PC-3 (cell line): ENCODE data around the gene ADGRL3. TPM values are rescaled to one million over a fixed set of nuclear protein-coding genes. Genes with fewer than 3 reads are reported as not detected.

Experiments
- ATAC-seq: fragments of 200-7000 bp; cut with Tn5 transposase; 2 replicates; pipeline ENCODE4 v1.9.1; 2020; ENCODE audit warnings: mild to moderate bottlenecking, moderate library complexity
- BruUV-seq: library from RNA; stranded (reverse); fragments of 400-500 nt; replicated peaks from 2 replicates; lab custom pipeline; 2021; lab: Mats Ljungman, UMichigan
- CTCF ChIA-PET: fragments of 300-600 bp; sonication (Branson Sonifier 250); formaldehyde crosslinking; loops from one replicate; lab custom pipeline; 2022; ENCODE audit warnings: antibody characterized with exemption; lab: Charles Lee
- POLR2A ChIA-PET: fragments of 300-600 bp; sonication (Branson Sonifier 250); formaldehyde crosslinking; loops from one replicate; lab custom pipeline; 2022; ENCODE audit warnings: antibody characterized with exemption; ENCODE audit not compliant: unreplicated experiment; lab: Charles Lee
- DNase-seq: peaks from one replicate; pipeline ENCODE4 v3.0.0-alpha.2; 2015
- H2AFZ ChIP-seq: fragments of 300-600 bp; sonication (generic); 2 replicates; pipeline ENCODE4 v1.6.0; 2016; ENCODE audit warnings: antibody characterized with exemption, low read length
- H3F3A ChIP-seq: fragments of 300-600 bp; sonication (generic); one replicate; pipeline ENCODE4 v1.6.0; 2017; ENCODE audit warnings: antibody characterized with exemption, low read length, control low read depth, mild to moderate bottlenecking; ENCODE audit not compliant: unreplicated experiment
- H3K27ac ChIP-seq: fragments of 300-600 bp; sonication (generic); 2 replicates; pipeline ENCODE4 v1.5.1; 2016; ENCODE audit warnings: mild to moderate bottlenecking, low read length
- H3K27me3 ChIP-seq: fragments of 300-600 bp; sonication (generic); 2 replicates; pipeline ENCODE4 v1.6.1; 2016; ENCODE audit warnings: low read length, mixed read lengths
- H3K36me3 ChIP-seq: fragments of 300-600 bp; sonication (generic); 2 replicates; pipeline ENCODE4 v1.6.1; 2016; ENCODE audit warnings: low read depth, mixed run types, low read length, mixed read lengths
- H3K4me1 ChIP-seq: fragments of 300-600 bp; sonication (generic); 2 replicates; pipeline ENCODE4 v1.5.1; 2016; ENCODE audit warnings: low read length; ENCODE audit not compliant: insufficient read depth
- H3K4me2 ChIP-seq: fragments of 300-600 bp; sonication (generic); 2 replicates; pipeline ENCODE4 v1.6.0; 2016; ENCODE audit warnings: low read length
- H3K4me3 ChIP-seq: fragments of 300-600 bp; sonication (generic); 2 replicates; pipeline ENCODE4 v1.5.1; 2016; ENCODE audit warnings: mild to moderate bottlenecking, low read length, mixed read lengths
- H3K79me2 ChIP-seq: fragments of 300-600 bp; sonication (generic); 2 replicates; pipeline ENCODE4 v1.6.1; 2017; ENCODE audit warnings: low read length, mixed read lengths
- H3K9ac ChIP-seq: fragments of 300-600 bp; sonication (generic); 2 replicates; pipeline ENCODE4 v1.6.0; 2016; ENCODE audit warnings: mild to moderate bottlenecking, low read length
- H3K9me2 ChIP-seq: fragments of 300-600 bp; sonication (generic); replicated peaks from 2 replicates; pipeline ENCODE4 v1.6.1; 2016; ENCODE audit warnings: mixed run types, low read length, mixed read lengths
- H3K9me3 ChIP-seq: fragments of 300-600 bp; sonication (generic); 2 replicates; pipeline ENCODE4 v1.6.1; 2016; ENCODE audit warnings: low read length, mixed read lengths
- H4K20me1 ChIP-seq: fragments of 300-600 bp; sonication (generic); 2 replicates; pipeline ENCODE4 v1.6.1; 2016; ENCODE audit warnings: low read length, mixed read lengths
- EZH2 ChIP-seq: fragments of 300-600 bp; sonication (generic); IDR thresholded peaks from one replicate; pipeline ENCODE4 v1.6.1; 2017; ENCODE audit warnings: antibody characterized with exemption, mild to moderate bottlenecking, low read length; ENCODE audit not compliant: unreplicated experiment
- EZH2phosphoT487 ChIP-seq: fragments of 300-600 bp; sonication (generic); IDR thresholded peaks from 2 replicates; pipeline ENCODE4 v1.6.1; 2018; ENCODE audit warnings: mild to moderate bottlenecking, antibody characterized with exemption, low read length, borderline replicate concordance
- intact Hi-C: fragments of 100-400 bp; cut with micrococcal nuclease; formaldehyde crosslinking; loops from 2 replicates; pipeline ENCODE4 v1.9.0; 2023
- total RNA-seq: library from RNA; depleted of rRNA; stranded (reverse); fragments of >200 nt; gene quantifications from 2 replicates; pipeline ENCODE4 v1.2.3, GENCODE V29; 2014
- TF ChIP-seq, protein P1 (sequence below): fragments of 300-600 bp; sonication (generic); conservative IDR thresholded peaks from 2 replicates; pipeline ENCODE4 v1.5.1; 2017; ENCODE audit warnings: antibody characterized with exemption, low read depth, mild to moderate bottlenecking, low read length

ADGRL3 gene
- total RNA-seq, 1 experiment from 2014 or later: 0.66 TPM

DNA sequence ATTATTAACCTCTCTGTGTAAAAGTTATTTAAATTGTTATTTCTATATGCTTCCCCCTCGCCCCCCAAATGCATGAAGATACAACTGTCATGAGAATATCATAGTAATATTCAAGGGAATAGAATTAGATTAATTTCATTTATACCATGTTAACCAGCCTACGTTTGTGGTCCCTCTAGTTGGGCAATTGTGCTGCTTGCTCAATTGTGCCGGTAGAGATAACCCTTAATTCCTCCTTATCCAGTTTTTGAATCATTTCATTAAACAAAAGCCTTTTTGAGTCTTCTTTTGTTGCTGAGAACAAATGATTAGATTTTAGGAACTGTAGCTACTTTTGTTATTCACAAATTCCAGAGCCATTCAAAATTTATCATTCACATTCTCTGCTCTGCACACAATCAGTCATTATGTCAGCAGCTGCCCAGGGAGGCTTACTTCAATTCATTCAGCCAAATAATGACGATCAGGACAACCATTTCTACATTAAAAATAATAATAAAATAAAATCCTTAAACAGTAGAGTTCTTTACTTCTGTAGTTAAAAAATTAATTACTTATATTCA, 98.1 kb downstream of the ADGRL3 start:
- ATAC-seq (no peak), DNase-seq (no peak)
- Histone ChIP-seq H3K27ac (no peak overlapping the region), H3K9me3 (no peaks in the 10 kb centered on the region), H3K9ac (no peak overlapping the region), H2AFZ (no peak overlapping the region), H3F3A (no peaks in the 10 kb centered on the region), H3K4me3 (no peak overlapping the region), H3K79me2 (no peaks in the 10 kb centered on the region), H4K20me1 (no peaks in the 10 kb centered on the region), H3K4me1 (no peaks in the 10 kb centered on the region), H3K4me2 (no peak overlapping the region), H3K9me2 (no peaks in the 10 kb centered on the region), H3K36me3 (no peaks in the 10 kb centered on the region), H3K27me3 (no peaks in the 10 kb centered on the region)
- TF ChIP-seq EZH2phosphoT487 (no peak), EZH2 (no peak)
- TF ChIP-seq, protein P1, sequence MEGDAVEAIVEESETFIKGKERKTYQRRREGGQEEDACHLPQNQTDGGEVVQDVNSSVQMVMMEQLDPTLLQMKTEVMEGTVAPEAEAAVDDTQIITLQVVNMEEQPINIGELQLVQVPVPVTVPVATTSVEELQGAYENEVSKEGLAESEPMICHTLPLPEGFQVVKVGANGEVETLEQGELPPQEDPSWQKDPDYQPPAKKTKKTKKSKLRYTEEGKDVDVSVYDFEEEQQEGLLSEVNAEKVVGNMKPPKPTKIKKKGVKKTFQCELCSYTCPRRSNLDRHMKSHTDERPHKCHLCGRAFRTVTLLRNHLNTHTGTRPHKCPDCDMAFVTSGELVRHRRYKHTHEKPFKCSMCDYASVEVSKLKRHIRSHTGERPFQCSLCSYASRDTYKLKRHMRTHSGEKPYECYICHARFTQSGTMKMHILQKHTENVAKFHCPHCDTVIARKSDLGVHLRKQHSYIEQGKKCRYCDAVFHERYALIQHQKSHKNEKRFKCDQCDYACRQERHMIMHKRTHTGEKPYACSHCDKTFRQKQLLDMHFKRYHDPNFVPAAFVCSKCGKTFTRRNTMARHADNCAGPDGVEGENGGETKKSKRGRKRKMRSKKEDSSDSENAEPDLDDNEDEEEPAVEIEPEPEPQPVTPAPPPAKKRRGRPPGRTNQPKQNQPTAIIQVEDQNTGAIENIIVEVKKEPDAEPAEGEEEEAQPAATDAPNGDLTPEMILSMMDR: no peak
- BruUV-seq: no TSS peak
- intact Hi-C loops: no loop called here
- POLR2A ChIA-PET: no interaction called here
- CTCF ChIA-PET: no interaction called here

DNA sequence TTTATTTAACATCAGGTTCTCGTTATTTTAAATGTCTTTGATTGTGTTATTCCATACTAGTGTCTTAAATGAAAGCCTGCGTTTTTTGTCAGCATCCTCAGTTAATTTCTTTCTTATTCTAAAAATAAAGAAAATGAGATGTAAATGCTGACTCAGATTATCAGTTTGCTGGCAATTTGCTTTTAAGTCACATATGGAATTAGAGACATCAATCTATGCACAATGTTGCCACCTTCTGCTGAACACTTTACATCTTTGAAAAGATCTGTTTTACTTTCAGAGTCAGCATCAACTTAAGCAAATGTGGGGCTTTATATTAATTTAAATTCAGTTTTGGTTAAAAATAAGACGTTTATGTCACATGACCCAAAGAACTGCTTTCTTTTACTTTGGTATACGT, 99.2 kb downstream of the ADGRL3 start:
- intact Hi-C loops: no loop called here
- BruUV-seq: no TSS peak
- H2AFZ ChIP-seq: no peak overlapping the region
- ChIA-PET CTCF (no interaction called here), POLR2A (no interaction called here)
- H3K4me3 ChIP-seq: no peak overlapping the region
- no peak for DNase-seq
- no peaks in the 10 kb centered on the region for H3K36me3 ChIP-seq
- no peaks in the 10 kb centered on the region for H3K79me2 ChIP-seq
- no peak for ATAC-seq
- H3K27me3 ChIP-seq: no peaks in the 10 kb centered on the region
- H3F3A ChIP-seq: no peaks in the 10 kb centered on the region
- H3K27ac ChIP-seq: no peak overlapping the region
- TF ChIP-seq EZH2 (no peak), EZH2phosphoT487 (no peak)
- TF ChIP-seq, protein P1: no peak
- no peaks in the 10 kb centered on the region for H4K20me1 ChIP-seq
- H3K9me2 ChIP-seq: no peaks in the 10 kb centered on the region
- no peaks in the 10 kb centered on the region for H3K9me3 ChIP-seq
- no peak overlapping the region for H3K4me2 ChIP-seq
- no peaks in the 10 kb centered on the region for H3K4me1 ChIP-seq
- no peak overlapping the region for H3K9ac ChIP-seq

DNA sequence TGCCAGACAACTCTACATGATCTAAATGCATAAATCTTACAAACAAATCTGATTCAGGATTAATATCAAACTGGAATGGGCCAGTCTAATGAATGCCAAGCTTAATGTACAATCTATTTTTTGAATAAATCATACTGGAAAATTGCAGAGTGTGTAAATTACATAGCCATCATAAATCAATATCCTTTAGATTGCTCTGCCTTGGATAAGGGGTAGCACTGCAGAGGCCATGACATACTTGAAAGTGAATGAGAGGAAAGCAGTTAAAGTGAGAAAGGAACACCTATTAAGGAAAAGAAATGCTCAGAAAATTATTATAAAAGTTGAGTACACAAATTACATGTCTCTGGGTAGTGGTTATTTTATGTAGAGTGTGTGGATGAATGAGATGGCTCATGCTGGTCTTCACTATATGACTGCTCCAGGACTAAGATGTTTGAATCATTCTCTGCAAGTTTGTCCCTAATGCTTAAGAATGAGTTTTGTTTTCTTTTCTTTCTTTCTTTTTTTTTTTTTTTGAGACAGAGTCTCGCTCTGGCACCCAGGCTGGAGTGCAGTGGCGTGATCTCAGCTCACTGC, 100.2 kb downstream of the ADGRL3 start:
- no peaks in the 10 kb centered on the region for H3K4me1 ChIP-seq
- no peaks in the 10 kb centered on the region for H3K9me2 ChIP-seq
- no peak overlapping the region for H3K4me3 ChIP-seq
- no peak overlapping the region for H3K27ac ChIP-seq
- no peaks in the 10 kb centered on the region for H3K9me3 ChIP-seq
- intact Hi-C loops: no loop called here
- TF ChIP-seq, protein P1: no peak
- TF ChIP-seq EZH2phosphoT487 (no peak), EZH2 (no peak)
- no peaks in the 10 kb centered on the region for H3K27me3 ChIP-seq
- CTCF ChIA-PET: no interaction called here
- no peaks in the 10 kb centered on the region for H4K20me1 ChIP-seq
- H3K79me2 ChIP-seq: no peaks in the 10 kb centered on the region
- POLR2A ChIA-PET: no interaction called here
- BruUV-seq: no TSS peak
- no peaks in the 10 kb centered on the region for H3F3A ChIP-seq
- H3K36me3 ChIP-seq: no peaks in the 10 kb centered on the region
- DNase-seq (no peak), ATAC-seq (no peak)
- no peak overlapping the region for H3K4me2 ChIP-seq
- no peak overlapping the region for H2AFZ ChIP-seq
- no peak overlapping the region for H3K9ac ChIP-seq
